ENCODE data around the gene FAM3B. TPM values are rescaled to one million over a fixed set of nuclear protein-coding genes. Genes with fewer than 3 reads are reported as not detected.

FAM3B gene
- total RNA-seq, 5 donors from 2014 or later (not counting 1 experiment from before 2014, with no cell fraction given), result not detected

DNA sequence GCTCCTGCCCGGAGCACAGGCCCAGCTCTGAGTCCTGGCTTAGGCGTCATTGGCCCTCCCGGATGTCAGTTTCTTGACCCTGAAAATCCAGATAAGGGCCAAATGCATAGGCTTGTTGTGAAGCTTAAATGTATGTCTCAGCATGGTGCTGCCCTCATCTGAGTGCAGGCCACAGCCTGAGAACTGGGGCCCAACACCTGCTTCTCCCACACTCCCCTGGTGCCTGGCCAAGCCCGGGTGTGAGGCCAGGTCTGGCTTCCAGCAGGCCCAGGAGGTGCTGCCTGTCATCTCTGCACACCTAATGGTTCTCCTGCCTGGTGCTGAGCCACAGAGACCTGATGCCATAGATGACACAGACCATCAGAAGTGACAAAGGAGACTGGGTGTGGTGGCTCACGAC is 59.3 kb downstream of the FAM3B start:
- DNase-seq (no peak), ATAC-seq (replicated peaks in 1 of 4) (no peak)
- Histone ChIP-seq H3K4me3 (ENCODE audit: control insufficient read depth in 1 of 2, extremely low read depth in 1 of 2, low read length in 1 of 2) (no peak overlapping the region), H3K27ac (ENCODE audit: low read length) (no peak overlapping the region), H3K36me3 (ENCODE audit: control insufficient read depth in 2 of 2, extremely low read depth in 1 of 2, insufficient read depth in 1 of 2, low read length in 1 of 2) (peaks cover 15 to 56% of the 10 kb centered on the region in 2 donors), H3K27me3 (replicated peaks in 1 of 2; ENCODE audit: control insufficient read depth in 2 of 2, extremely low read depth in 1 of 2, insufficient read depth in 2 of 2, low read length in 1 of 2) (no peaks in the 10 kb centered on the region), H3K9me3 (no peaks in the 10 kb centered on the region), H3K4me1 (ENCODE audit: control insufficient read depth in 1 of 2, extremely low read depth in 1 of 2, insufficient read depth in 2 of 2, low read length in 2 of 2) (peaks cover 0 to 32% of the 10 kb centered on the region in 2 experiments)
- H3K36me3 Mint-ChIP-seq, result peaks cover 49% of the 10 kb centered on the region
- no peak overlapping the region for H3K4me3 Mint-ChIP-seq
- WGBS (ENCODE audit: insufficient coverage), result 85% methylated on average over 4 of the region's 5 CpGs
- no peaks in the 10 kb centered on the region for H3K27me3 Mint-ChIP-seq
- peaks cover 40 to 41% (median 41%) of the 10 kb centered on the region in 3 donors for H3K4me1 Mint-ChIP-seq
- ChIA-PET CTCF (no interaction called here), POLR2A (no interaction called here)
- H3K27ac Mint-ChIP-seq, result no peak overlapping the region
- H3K9me3 Mint-ChIP-seq, result peaks cover 0 to under 1% (median 0%) of the 10 kb centered on the region in 3 donors

GRCh38 chr21:41377715-41378114 is 61.1 kb downstream of the FAM3B start:
- Histone ChIP-seq H3K9me3 (no peaks in the 10 kb centered on the region), H3K4me3 (ENCODE audit: control insufficient read depth in 1 of 2, extremely low read depth in 1 of 2, low read length in 1 of 2) (no peak overlapping the region), H3K27me3 (replicated peaks in 1 of 2; ENCODE audit: control insufficient read depth in 2 of 2, extremely low read depth in 1 of 2, insufficient read depth in 2 of 2, low read length in 1 of 2) (no peaks in the 10 kb centered on the region), H3K36me3 (ENCODE audit: control insufficient read depth in 2 of 2, extremely low read depth in 1 of 2, insufficient read depth in 1 of 2, low read length in 1 of 2) (peaks cover 16 to 67% of the 10 kb centered on the region in 2 donors), H3K27ac (ENCODE audit: low read length) (no peak overlapping the region), H3K4me1 (ENCODE audit: control insufficient read depth in 1 of 2, extremely low read depth in 1 of 2, insufficient read depth in 2 of 2, low read length in 2 of 2) (peaks cover 0 to 23% of the 10 kb centered on the region in 2 experiments)
- no peak for ATAC-seq (replicated peaks in 1 of 4)
- Mint-ChIP-seq H3K9me3 (no peaks in the 10 kb centered on the region), H3K36me3 (peaks cover 54% of the 10 kb centered on the region), H3K4me1 (peaks cover 23 to 25% (median 24%) of the 10 kb centered on the region in 3 donors), H3K27me3 (no peaks in the 10 kb centered on the region), H3K4me3 (no peak overlapping the region), H3K27ac (peak overlapping the region; percentile 16 to 43)
- DNase-seq, result no peak
- CTCF ChIA-PET, result no interaction called here
- POLR2A ChIA-PET, result no interaction called here
- WGBS (ENCODE audit: insufficient coverage), result 95% methylated on average over 15 of the region's 16 CpGs

GRCh38 chr21:41378849-41379248 is 62.2 kb downstream of the FAM3B start:
- no peaks in the 10 kb centered on the region for H3K9me3 ChIP-seq
- CTCF ChIA-PET, result no interaction called here
- H3K36me3 ChIP-seq (ENCODE audit: control insufficient read depth in 2 of 2, extremely low read depth in 1 of 2, insufficient read depth in 1 of 2, low read length in 1 of 2), result peaks cover 14 to 75% of the 10 kb centered on the region in 2 donors
- no peak overlapping the region for H3K4me3 Mint-ChIP-seq
- peaks cover 14 to 17% (median 15%) of the 10 kb centered on the region in 3 donors for H3K4me1 Mint-ChIP-seq
- H3K27ac Mint-ChIP-seq, result no peak overlapping the region
- peaks cover 0 to 13% of the 10 kb centered on the region in 2 experiments for H3K4me1 ChIP-seq (ENCODE audit: control insufficient read depth in 1 of 2, extremely low read depth in 1 of 2, insufficient read depth in 2 of 2, low read length in 2 of 2)
- ATAC-seq (replicated peaks in 1 of 4), result no peak
- peaks cover 60% of the 10 kb centered on the region for H3K36me3 Mint-ChIP-seq
- DNase-seq, result no peak
- H3K9me3 Mint-ChIP-seq, result no peaks in the 10 kb centered on the region
- POLR2A ChIA-PET, result no interaction called here
- no peak overlapping the region for H3K4me3 ChIP-seq (ENCODE audit: control insufficient read depth in 1 of 2, extremely low read depth in 1 of 2, low read length in 1 of 2)
- 85% methylated on average over 4 of the region's 8 CpGs for WGBS (ENCODE audit: insufficient coverage)
- no peaks in the 10 kb centered on the region for H3K27me3 ChIP-seq (replicated peaks in 1 of 2; ENCODE audit: control insufficient read depth in 2 of 2, extremely low read depth in 1 of 2, insufficient read depth in 2 of 2, low read length in 1 of 2)
- H3K27ac ChIP-seq (ENCODE audit: low read length), result no peak overlapping the region
- H3K27me3 Mint-ChIP-seq, result no peaks in the 10 kb centered on the region

- Histone ChIP-seq H3K9me3 (no peaks in the 10 kb centered on the region), H3K4me1 (ENCODE audit: control insufficient read depth in 1 of 2, extremely low read depth in 1 of 2, insufficient read depth in 2 of 2, low read length in 2 of 2) (peaks cover 0 to 4% of the 10 kb centered on the region in 2 experiments), H3K4me3 (ENCODE audit: control insufficient read depth in 1 of 2, extremely low read depth in 1 of 2, low read length in 1 of 2) (no peak overlapping the region), H3K36me3 (ENCODE audit: control insufficient read depth in 2 of 2, extremely low read depth in 1 of 2, insufficient read depth in 1 of 2, low read length in 1 of 2) (peaks cover 14 to 76% of the 10 kb centered on the region in 2 donors), H3K27ac (ENCODE audit: low read length) (no peak overlapping the region), H3K27me3 (replicated peaks in 1 of 2; ENCODE audit: control insufficient read depth in 2 of 2, extremely low read depth in 1 of 2, insufficient read depth in 2 of 2, low read length in 1 of 2) (no peaks in the 10 kb centered on the region)
- no peaks in the 10 kb centered on the region for H3K27me3 Mint-ChIP-seq
- DNase-seq (no peak), ATAC-seq (replicated peaks in 1 of 4) (no peak)
- H3K36me3 Mint-ChIP-seq, result peaks cover 62% of the 10 kb centered on the region
- 95% methylated on average over 11 of the region's 12 CpGs for WGBS (ENCODE audit: insufficient coverage)
- no peak overlapping the region for H3K27ac Mint-ChIP-seq
- ChIA-PET POLR2A (no interaction called here), CTCF (no interaction called here)
- H3K4me1 Mint-ChIP-seq, result peaks cover 6 to 14% (median 8%) of the 10 kb centered on the region in 3 donors
- H3K9me3 Mint-ChIP-seq, result no peaks in the 10 kb centered on the region
- H3K4me3 Mint-ChIP-seq, result no peak overlapping the region
Observed at GRCh38 chr21:41379901-41380300, 63.3 kb downstream of the FAM3B start.

- Histone ChIP-seq H3K9me3 (no peaks in the 10 kb centered on the region), H3K36me3 (ENCODE audit: control insufficient read depth in 2 of 2, extremely low read depth in 1 of 2, insufficient read depth in 1 of 2, low read length in 1 of 2) (peaks cover 14 to 71% of the 10 kb centered on the region in 2 donors), H3K4me1 (ENCODE audit: control insufficient read depth in 1 of 2, extremely low read depth in 1 of 2, insufficient read depth in 2 of 2, low read length in 2 of 2) (no peaks in the 10 kb centered on the region), H3K4me3 (ENCODE audit: control insufficient read depth in 1 of 2, extremely low read depth in 1 of 2, low read length in 1 of 2) (no peak overlapping the region), H3K27ac (ENCODE audit: low read length) (no peak overlapping the region), H3K27me3 (replicated peaks in 1 of 2; ENCODE audit: control insufficient read depth in 2 of 2, extremely low read depth in 1 of 2, insufficient read depth in 2 of 2, low read length in 1 of 2) (no peaks in the 10 kb centered on the region)
- ChIA-PET POLR2A (no interaction called here), CTCF (no interaction called here)
- no peak for ATAC-seq (replicated peaks in 1 of 4)
- Mint-ChIP-seq H3K9me3 (no peaks in the 10 kb centered on the region), H3K4me3 (no peak overlapping the region), H3K27ac (no peak overlapping the region), H3K4me1 (peaks cover 0 to 7% (median 2%) of the 10 kb centered on the region in 3 donors), H3K27me3 (no peaks in the 10 kb centered on the region), H3K36me3 (peaks cover 61% of the 10 kb centered on the region)
- DNase-seq, result no peak
Observed at GRCh38 chr21:41381731-41382130, 65.1 kb downstream of the FAM3B start.

- no peaks in the 10 kb centered on the region for H3K27me3 ChIP-seq (replicated peaks in 1 of 2; ENCODE audit: control insufficient read depth in 2 of 2, extremely low read depth in 1 of 2, insufficient read depth in 2 of 2, low read length in 1 of 2)
- CTCF ChIA-PET, result no interaction called here
- POLR2A ChIA-PET, result no interaction called here
- 93% methylated on average over 13 of the region's 14 CpGs for WGBS (ENCODE audit: insufficient coverage)
- Mint-ChIP-seq H3K4me3 (no peak overlapping the region), H3K9me3 (no peaks in the 10 kb centered on the region), H3K36me3 (peaks cover 54% of the 10 kb centered on the region), H3K27ac (no peak overlapping the region), H3K27me3 (no peaks in the 10 kb centered on the region), H3K4me1 (no peaks in the 10 kb centered on the region)
- H3K4me1 ChIP-seq (ENCODE audit: control insufficient read depth in 1 of 2, extremely low read depth in 1 of 2, insufficient read depth in 2 of 2, low read length in 2 of 2), result no peaks in the 10 kb centered on the region
- ATAC-seq (replicated peaks in 1 of 4) (no peak), DNase-seq (no peak)
- no peak overlapping the region for H3K27ac ChIP-seq (ENCODE audit: low read length)
- no peak overlapping the region for H3K4me3 ChIP-seq (ENCODE audit: control insufficient read depth in 1 of 2, extremely low read depth in 1 of 2, low read length in 1 of 2)
- H3K36me3 ChIP-seq (ENCODE audit: control insufficient read depth in 2 of 2, extremely low read depth in 1 of 2, insufficient read depth in 1 of 2, low read length in 1 of 2), result peaks cover 16 to 52% of the 10 kb centered on the region in 2 donors
- no peaks in the 10 kb centered on the region for H3K9me3 ChIP-seq
Observed at GRCh38 chr21:41387042-41387819, 70.6 kb downstream of the FAM3B start.
